ENCODE data around the gene C3.
"Not testable (repeated sequence)": the region's sequence is repeated elsewhere in the genome, so short reads cannot be mapped to it uniquely, and the experiment has no call there.

C3 gene

DNA sequence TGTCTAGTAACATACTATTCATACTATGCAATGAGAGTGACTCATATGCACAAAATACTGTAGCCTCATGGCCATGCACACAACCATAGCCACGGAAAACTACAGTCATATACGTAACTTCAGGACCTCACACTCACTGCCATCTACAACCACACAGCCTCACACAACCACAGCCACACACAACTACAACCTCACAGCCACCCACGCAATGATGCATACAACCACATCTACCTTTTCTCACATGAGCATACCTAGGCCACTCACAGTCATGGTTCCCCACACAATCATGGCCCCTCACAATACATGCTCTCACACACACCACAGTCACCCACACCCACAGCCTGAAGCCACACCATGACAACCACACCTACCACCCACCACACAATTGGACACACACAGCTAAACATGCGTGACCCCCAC, 41.8 kb downstream of the C3 start:
- in situ Hi-C loops (cut with MboI; ENCODE audit: low pct_unique_long_range_greater_than_20kb, low sequenced_read_pairs), result no loop called here
- DNase-seq, result no peak

DNA sequence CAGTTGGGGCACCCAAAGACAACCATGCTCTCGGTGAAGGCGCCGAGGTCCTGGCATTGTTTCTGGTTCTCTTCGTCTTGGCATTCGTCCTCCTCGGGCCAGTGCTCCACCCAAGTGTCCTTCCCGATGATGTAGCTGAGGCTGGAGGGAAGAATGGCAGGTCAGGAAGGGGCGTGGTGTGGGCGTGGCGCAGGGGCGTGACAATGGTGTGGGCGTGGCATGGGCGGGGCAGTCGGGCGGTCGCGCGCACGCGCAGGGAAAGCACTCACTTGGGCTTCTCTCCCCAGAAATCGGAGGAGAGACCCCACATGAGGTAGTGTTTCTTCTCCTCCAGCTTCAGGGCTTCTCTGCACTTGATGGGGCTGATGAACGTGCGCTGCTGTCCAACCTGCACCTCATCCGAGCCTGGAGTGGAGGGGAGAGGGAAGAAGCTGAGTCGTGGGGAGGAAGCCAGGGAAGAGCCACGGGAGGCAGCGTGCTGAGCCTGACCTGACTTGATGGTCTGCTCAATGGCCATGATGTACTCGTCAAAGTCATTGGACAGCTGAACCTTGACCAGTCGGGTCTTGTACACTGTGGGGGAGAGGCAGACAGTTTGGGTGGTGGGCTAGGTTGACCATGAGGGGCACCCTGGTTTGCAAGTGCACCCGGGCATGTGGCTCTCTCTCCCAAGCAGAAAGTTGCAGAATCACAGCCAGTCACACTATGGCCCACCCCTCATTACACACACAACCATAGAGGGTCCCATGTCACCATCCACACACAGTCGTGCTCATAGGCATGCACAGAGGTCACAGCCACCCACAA, 42.4 kb downstream of the C3 start:
- DNase-seq, result no peak
- in situ Hi-C loops (cut with MboI; ENCODE audit: low pct_unique_long_range_greater_than_20kb, low sequenced_read_pairs), result no loop called here

DNA sequence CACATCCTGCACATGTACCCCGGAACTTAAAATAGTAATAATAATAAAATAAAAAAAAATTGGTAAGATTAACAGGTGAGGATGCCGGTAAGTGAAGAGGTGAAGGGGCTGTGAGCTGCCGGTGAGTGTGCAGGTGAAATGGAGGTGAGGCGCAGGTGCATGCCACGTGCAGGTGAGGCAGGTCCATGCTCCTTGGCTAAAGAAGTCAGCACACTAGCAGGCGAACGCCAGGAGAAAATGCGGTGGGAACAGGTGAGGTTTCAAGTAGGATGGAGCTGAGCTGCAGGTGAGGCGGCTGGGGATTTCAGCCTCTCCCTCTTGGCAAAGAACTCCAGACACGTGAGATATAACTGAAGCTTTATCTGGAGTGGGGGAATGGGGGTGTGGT, 43.0 kb downstream of the C3 start:
- in situ Hi-C loops (cut with MboI; ENCODE audit: low pct_unique_long_range_greater_than_20kb, low sequenced_read_pairs), result no loop called here
- no peak for DNase-seq

DNA sequence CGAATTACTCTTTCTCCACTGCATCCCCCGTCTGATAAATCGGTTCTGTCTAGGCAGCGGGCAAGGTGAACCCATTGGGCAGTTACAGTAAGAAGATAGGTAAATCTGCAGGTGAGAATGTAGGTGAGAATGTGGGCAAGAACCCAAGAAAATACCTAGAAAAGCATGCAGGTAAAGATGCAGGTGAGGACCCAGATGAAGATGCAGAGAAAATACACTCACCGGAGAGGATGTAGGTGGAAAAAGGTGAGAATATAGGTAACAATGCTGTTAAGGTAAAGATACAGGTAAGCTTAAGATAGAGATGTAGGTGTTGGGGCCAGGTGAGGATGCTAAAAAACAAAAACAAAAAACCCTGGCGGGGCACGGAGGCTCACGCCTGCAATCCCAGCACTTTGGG, 44.2 kb downstream of the C3 start:
- in situ Hi-C loops (cut with MboI; ENCODE audit: low pct_unique_long_range_greater_than_20kb, low sequenced_read_pairs), result no loop called here
- no peak for DNase-seq

DNA sequence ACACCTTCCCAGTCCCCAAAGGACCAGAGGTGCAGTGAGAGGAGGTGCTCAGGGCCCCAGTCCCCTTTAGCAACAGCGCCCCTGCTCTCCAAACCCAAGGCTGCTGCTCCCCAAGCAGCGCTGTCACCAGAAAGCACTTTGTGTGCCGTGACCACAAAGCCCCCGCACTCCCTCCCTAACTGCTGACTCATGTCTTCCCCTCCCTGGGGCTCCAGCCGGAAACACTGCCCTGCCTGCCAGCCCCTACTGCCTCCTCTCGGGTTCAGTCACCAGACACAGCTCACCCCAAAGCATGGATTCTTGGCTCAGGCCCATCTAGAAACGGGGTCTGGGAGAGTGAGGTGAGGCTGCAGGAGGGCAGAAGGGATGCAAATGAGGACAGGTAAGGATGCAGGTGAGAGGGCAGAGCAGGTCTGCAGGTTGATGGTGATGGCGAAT, 45.6 kb downstream of the C3 start:
- in situ Hi-C loops (cut with MboI; ENCODE audit: low pct_unique_long_range_greater_than_20kb, low sequenced_read_pairs), result no loop called here
- DNase-seq, result peak; percentile 90

DNA sequence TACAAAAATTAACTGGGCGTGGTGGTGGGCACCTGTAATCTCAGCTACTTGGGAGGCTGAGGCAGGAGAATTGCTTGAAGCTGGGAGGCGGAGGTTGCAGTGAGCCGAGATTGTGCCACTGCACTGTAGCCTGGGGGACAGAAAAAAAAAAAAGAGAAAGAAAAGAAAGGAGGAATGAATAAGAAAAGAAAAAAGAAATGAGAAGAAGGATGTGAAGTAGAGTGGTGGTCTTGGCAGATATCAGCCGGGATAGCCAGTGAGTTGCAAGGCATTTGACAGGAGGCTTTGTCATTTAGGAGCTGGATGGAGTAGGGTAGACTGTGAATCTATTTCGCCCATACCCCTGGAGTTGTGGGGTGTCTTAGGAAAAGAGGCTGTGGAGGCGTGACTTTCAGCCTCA, 46.0 kb downstream of the C3 start:
- in situ Hi-C loops (cut with MboI; ENCODE audit: low pct_unique_long_range_greater_than_20kb, low sequenced_read_pairs); DNase-seq: not testable (repeated sequence)

DNA sequence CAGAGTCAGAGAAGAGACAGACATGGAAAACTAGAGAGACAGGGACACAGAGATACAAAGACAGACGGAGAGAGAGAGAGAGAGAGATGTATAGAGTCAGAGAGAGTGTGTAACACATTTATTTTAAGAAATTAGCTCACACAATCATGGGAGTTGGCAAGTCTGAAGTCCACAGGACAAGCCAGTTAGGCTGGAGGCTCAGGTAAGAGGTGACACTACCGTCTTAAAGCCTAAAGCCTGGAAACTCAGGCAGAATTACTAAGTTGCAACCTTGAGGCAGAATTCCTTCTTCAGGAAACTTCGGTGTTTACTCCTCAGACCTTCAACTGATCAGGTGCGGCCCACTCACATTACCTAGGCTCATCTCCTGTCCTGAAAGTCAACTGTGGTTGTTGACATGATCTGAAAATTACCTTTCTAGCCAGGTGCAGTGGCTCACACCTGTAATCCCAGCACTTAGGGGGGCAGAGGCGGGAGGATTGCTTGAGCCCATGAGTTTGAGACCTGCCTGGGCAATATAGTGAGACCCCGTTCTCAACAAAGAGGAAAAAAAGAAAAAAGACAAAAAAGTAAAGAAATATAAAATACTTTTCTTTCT, 47.7 kb downstream of the C3 start:
- in situ Hi-C loops (cut with MboI; ENCODE audit: low pct_unique_long_range_greater_than_20kb, low sequenced_read_pairs), result no loop called here

DNA sequence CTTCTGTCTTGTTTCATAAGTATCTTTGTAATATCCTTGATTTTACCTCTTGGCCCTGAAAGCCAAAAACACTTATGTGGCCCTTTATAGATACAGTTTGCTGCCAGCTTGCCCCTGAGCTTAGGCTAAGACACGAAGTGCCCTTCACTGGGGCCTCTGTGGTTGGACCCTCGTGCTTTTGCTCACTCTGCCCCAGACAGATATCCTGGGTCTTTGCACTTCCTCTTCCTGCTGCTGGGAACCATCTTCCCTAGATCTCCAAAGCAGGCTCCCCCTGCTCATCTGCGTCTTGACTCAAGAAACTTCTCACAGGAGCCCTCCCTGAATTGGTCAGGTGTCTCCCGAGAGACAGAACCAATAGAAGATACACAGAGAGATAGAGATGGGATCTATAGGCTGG, 48.5 kb downstream of the C3 start:
- no peak for DNase-seq
- in situ Hi-C loops (cut with MboI; ENCODE audit: low pct_unique_long_range_greater_than_20kb, low sequenced_read_pairs), result no loop called here

More for the DNA sequence above, 47.7 kb downstream of the C3 start:
- no peak for DNase-seq

DNA sequence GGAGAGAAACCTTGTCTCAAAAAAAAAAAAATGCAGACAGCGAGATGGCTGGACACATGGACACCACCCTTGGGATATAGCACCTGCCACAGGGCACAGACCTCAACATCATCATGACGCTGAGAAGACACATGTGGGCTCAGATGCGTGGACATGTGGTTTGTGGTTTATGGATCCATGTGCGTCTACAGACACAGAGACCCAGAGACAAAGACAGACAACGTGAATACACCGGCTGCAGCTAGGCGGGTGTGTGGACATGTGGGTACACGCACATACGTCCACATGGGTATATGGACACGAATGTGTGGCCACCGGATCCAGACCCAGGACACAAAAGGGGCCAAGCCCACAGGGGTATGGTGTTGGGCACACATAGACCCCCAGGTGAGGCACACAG, 51.8 kb downstream of the C3 start:
- in situ Hi-C loops (cut with MboI; ENCODE audit: low pct_unique_long_range_greater_than_20kb, low sequenced_read_pairs), result no loop called here
- peak; percentile 11 for DNase-seq

DNA sequence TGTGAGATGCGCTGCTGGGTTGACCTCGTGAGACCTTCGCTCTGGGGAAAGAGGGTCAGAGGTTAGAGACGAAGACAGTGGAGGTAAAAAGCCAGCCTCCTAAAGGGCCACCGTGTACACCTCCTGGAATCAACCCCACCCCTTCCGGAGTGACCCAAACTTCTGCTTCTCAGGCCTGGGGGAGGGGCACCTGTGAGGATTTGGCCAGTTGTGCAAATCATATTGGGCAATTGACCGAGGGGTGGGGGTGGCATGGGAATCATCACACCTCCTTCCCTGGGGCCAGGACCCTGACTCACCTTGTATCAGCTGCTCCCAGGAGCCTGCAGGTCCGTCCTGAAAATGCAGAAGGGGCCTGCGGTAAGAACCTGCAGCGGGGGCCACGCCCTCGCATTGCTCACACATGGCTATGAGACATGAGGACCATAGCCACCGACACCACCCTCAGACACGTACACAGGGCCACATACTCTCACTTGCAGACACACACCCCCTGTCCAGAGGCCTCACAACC, 53.3 kb downstream of the C3 start:
- DNase-seq, result no peak
- in situ Hi-C loops (cut with MboI; ENCODE audit: low pct_unique_long_range_greater_than_20kb, low sequenced_read_pairs), result no loop called here

DNA sequence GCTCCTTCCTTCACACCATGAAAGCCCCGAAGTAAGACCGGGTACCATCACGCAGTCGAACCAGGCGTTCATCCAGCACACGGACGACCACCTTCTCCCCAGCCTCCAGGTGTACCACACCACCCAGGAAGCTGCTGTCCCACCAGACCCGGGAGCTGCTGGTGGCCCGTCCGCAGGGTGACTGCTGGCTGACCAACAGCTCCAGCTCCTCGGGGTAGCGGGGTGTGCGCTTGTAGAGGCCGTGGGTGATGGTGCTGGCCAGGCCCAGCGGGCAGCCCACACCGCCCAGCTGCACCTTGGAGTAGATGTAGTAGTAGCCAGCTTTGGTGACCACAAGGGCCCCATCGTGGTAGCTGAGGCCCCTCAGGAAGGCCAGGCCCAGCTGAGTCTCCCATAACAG, 55.5 kb downstream of the C3 start:
- in situ Hi-C loops (cut with MboI; ENCODE audit: low pct_unique_long_range_greater_than_20kb, low sequenced_read_pairs), result no loop called here
- DNase-seq, result no peak

DNA sequence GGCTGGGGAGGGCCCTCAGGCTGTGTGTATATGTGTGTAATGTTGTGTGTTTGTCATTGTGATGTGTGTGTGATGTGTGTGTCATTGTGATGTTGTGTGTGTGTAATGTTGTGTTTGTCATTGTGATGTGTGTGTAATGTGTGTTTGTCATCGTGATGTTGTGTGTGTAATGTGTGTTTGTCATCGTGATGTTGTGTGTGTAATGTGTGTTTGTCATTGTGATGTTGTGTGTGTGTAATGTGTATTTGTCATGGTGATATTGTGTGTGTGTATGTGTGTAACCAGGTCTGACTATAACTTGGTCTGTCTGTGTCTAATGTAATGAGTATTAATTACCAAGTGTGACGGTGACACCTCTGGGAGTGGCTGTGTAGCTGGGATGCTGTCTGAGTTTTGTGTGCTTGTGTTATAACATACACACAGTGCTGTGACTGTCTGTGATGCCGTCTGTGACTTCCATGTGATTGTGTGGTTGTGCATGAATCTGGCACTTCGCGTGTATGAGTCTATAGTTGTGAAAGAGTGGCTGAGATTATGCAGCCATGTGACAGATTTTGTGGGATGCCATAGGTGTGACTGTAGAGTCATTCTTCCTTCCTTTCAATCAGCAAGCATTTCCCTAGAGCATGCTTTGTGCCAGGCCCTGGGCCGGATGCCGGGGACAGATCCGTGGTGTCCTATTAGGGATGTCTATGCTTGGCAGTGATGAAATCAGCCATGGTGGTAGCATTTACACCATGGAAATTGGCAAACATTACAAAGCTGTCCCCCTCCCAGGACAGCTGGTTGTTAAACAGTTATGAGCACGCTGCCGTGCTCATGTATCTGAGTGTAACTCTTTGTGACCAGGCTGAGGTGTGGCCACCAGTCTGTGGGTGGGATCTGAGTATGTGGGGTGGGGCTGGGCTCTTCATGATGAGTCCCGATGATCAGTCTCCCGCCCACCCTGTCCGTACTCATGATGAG, 56.9 kb downstream of the C3 start:
- in situ Hi-C loops (cut with MboI; ENCODE audit: low pct_unique_long_range_greater_than_20kb, low sequenced_read_pairs), result no loop called here
- no peak for DNase-seq

DNA sequence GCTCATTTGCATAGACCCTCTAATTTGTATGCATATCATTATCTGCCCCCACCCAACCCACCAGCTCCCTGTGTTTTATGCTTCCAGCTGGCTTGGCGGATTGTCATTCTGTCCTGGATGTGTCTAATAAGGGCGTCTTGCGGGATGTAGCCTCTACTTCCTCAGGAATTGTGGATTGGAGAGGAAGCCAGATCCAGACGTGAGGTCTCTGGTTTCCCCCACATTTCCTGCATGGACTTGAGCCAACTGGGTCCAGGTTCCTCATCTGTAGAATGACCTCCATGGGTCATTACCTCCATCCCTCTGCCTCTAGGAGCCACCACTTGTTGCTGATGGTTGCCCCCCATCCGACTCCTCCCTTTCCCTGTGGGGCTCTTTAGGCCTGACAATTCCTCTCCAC, 57.7 kb downstream of the C3 start:
- DNase-seq, result peak; percentile 16
- in situ Hi-C loops (cut with MboI; ENCODE audit: low pct_unique_long_range_greater_than_20kb, low sequenced_read_pairs), result no loop called here

DNA sequence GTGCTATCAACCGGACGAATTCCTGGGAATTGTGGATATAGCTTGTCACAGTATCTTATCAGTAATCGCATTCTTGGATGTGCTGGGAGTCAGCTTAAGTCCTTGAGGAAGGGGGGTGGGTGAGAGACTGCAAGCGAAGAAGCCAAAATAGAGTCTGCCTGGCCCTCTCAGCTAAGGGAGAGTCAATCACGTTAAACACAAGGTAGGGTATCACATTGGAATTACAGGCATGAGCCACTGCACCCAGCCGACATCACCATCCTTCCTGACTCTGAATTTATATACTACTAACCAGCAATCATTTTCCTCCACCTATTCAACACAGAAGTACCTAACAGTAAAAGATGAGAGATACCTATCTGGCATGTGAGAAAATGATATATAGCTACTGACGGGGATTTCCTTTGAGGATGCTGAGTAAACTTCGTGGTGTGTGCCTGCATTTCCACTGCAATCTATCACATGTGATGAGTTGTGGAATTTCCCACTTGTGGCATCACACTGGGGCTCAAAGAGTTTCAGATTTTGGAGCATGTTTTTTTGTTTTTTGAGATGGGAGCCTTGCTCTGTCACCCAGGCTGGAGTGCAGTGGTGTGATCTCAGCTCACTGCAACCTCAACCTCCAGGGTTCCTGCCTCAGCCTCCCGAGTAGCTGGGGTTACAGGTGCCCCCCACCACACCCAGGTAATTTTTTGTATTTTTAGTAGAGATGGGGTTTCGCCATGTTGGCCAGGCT, 58.8 kb downstream of the C3 start:
- in situ Hi-C loops (cut with MboI; ENCODE audit: low pct_unique_long_range_greater_than_20kb, low sequenced_read_pairs), result not testable (repeated sequence)

DNA sequence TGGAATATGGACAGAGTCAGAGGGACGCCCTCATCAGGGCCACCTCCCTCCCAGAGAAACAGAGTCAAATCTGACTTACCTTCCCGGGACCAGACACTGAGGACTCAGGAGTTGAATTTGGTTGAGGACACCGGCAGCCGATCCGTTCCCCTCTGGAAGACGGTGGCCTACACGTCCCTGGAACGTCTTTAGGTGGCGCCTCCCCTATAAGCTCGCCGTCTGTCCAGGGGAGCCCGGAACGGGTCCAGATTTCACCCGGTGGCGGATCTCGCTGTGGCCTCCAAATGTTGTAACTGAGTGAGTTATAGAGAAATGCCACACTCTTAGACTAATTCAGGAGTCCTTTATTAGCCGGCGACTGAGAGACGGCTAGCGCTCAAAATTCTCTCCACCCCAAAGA, 59.5 kb downstream of the C3 start:
- in situ Hi-C loops (cut with MboI; ENCODE audit: low pct_unique_long_range_greater_than_20kb, low sequenced_read_pairs), result no loop called here
- no peak for DNase-seq

More for the DNA sequence above, 58.8 kb downstream of the C3 start:
- DNase-seq, result not testable (repeated sequence)

DNA sequence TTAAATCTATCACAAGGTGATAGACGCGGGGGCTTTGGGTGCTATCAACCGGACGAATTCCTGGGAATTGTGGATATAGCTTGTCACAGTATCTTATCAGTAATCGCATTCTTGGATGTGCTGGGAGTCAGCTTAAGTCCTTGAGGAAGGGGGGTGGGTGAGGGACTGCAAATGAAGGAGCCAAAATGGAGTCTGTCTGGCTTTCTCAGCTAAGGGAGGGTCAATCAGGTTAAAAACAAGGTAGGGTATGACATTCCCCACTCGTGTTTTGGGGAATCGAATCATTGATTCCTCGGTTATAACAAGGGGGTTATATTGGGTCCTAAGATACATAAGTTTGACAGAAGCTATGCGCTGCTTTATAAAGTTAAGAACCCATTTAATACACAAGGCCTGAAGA, 64.1 kb downstream of the C3 start:
- in situ Hi-C loops (cut with MboI; ENCODE audit: low pct_unique_long_range_greater_than_20kb, low sequenced_read_pairs); DNase-seq: not testable (repeated sequence)

DNA sequence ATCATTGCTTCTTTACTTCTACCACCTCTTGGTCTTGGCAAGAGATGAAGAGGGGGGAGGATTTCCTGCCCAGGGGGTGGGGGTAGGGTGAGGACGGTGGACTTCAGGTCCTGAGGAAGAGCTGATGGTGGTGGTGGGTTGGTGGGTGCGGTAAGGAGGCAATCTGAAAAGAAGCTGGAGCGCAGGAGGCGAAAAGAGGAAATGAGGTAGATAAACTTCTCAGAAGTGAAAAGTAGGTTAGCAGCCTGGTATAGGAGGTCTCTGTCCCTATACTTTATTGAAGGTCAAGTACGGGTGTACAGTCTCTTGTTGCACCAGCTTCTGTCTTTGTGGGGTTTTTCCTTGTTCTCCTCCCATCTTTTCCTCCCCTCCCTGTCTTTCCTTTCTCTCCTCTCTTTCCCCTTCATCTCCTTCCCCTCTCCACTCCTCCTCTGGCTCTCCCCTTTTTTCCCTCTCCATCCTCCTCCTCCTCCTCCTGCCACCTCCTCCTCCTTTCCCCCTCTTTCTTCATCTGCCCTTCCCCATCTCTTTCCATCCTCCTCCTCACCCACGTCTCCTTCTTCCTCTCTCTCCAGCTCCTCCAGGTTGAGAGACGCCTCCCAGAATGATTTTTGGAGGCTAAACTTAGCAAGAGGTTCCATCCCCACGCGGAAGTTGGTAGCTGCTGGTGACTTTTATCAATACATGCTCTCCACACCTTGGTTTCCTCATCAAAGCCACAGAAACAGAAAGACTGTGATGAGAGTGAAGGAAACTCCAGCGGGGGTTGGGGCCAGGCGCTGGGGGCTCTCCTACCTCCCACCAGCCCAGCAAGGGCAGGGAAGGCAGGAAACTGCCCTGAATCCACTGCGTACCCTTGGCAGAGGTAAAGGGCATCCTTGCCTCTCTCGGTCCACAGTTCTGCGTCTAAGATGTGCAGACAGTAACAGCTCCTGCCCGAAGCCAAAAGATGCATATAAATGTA, 65.8 kb downstream of the C3 start:
- in situ Hi-C loops (cut with MboI; ENCODE audit: low pct_unique_long_range_greater_than_20kb, low sequenced_read_pairs), result no loop called here
- DNase-seq, result peak; percentile 54

DNA sequence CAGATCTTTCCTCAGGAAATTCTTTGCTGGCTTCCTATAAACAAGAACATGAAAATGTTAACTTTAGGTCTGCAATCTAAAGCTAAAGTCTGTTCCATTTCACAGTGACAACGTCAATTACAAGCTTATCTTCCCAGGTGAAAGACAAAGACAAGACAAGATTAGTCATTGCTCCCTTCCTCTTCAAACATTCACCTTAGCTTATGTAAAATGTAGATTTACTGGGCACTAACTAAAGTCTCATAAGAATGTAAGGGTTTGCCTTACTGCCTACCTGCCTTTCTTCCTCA, 67.7 kb downstream of the C3 start:
- in situ Hi-C loops (cut with MboI; ENCODE audit: low pct_unique_long_range_greater_than_20kb, low sequenced_read_pairs), result no loop called here
- DNase-seq, result no peak

Data from KBM-7 (cell line).